HG02571 (cell line): Measurements from ENCODE around the gene C1orf87.
A peak's percentile ranks its signal among the peaks of the same experiment; 100 is the strongest.

Experiments used
- ATAC-seq: cut with Tn5 transposase; IDR thresholded peaks from one replicate; pipeline ENCODE4 v1.9.1; 2021; ENCODE audit warnings: mild to moderate bottlenecking, moderate library complexity; ENCODE audit not compliant: unreplicated experiment

The C1orf87 gene

GRCh38 chr1:59952065-59952464, 121.5 kb downstream of the C1orf87 start:
- ATAC-seq: no peak

- ATAC-seq: no peak
These were observed 123.9 kb downstream of the C1orf87 start for GRCh38 chr1:59949648-59950047.

GRCh38 chr1:59948990-59949389, 124.6 kb downstream of the C1orf87 start:
- no peak for ATAC-seq

- peak; percentile 93 for ATAC-seq
These were observed 126.3 kb downstream of the C1orf87 start for GRCh38 chr1:59947047-59947938.

GRCh38 chr1:59945790-59946189, 127.8 kb downstream of the C1orf87 start:
- ATAC-seq: no peak
